ENCODE results near the gene ANKUB1.
"Not testable (repeated sequence)": the region's sequence is repeated elsewhere in the genome, so short reads cannot be mapped to it uniquely, and the experiment has no call there.

ANKUB1 gene, protein sequence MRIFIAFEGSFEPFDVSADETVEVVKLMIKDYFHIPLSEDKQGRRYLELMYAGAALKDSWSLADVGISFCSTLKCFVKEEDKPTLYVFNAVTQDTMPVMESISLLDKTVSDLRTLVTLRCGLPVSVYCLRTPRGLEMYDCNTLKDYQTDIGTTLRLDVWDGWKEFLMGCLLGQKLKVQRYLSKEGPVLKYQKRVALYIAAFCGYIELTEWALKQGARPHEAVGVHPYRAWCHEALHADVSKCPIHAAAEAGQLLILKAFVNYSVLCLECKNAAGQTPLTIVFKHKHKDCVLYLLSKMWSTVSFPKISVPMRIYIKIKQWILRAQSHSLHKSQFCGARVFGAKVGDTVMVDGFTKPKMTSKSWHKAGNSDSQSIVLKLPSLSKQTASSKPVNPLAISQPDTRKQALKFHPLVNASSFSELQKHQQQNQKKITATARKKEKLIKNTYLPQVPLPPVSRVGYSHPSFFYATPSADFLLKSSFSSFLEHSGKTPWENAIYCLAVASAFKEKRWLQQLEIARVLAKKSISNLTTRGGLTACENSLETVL

DNA sequence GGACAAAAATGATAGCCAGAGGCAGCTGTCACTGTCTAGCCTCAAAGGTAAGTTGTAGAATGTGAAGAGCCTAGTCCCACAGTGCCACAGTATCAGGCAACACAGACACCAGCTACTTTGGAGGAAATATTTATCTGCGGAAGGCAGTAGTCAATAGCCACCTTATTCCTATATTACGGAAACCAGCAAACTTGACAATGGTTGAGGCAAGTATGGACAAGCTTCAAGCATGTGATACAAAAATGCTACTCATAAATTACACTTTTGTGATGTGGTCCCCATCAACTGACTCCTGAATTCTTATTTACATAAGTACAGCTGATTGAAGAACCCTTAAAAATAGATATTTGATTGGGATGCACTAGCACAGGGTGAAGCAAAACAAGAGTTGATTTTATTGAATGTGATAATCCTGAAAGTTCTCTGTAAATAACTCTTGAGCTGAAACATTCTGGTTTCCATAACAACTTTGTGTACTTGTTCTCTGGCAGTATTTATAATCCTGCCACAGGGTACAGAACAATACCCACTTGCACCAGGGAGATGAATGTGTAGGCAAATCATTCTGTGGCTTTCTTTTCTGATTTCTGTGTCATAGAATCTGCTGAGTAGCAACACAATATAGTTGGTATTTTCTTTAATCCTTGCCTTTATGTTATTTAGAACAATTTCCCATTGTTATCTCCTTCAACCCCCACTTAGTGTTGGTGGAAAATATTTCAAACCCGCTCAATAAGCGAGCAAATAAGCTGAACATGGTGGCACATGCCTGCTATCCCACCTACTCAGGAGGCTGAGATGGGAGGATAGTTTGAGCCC is at the start of gene ANKUB1:
Gene ANKUB1, minus strand, starts transcription at position 103 of the 819 bp plus-strand sequence. CDS start 188 bp downstream, outside the sequence.
- DNase-seq (ENCODE audit: low spot score): no peak

DNA sequence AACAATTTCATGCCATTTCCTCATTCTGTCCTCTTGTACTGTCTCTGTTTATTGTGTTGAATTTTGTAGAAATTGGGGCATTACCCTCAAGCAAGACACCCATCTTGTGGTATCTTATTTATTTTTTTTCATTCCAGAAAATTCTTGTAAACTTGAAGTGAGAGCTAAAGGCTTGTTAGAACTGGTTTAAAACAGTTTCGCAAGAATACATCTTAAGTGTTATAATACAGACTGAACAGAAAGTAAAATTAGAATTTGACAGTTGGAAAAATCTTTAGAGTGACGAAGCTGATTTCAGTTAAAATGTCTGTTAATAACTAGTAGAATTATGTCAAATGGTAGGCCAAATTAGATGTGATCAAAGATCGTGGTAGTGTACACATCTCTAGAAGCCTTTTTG is 47.5 kb upstream of the ANKUB1 start:
- no peak for DNase-seq (ENCODE audit: low spot score)

DNA sequence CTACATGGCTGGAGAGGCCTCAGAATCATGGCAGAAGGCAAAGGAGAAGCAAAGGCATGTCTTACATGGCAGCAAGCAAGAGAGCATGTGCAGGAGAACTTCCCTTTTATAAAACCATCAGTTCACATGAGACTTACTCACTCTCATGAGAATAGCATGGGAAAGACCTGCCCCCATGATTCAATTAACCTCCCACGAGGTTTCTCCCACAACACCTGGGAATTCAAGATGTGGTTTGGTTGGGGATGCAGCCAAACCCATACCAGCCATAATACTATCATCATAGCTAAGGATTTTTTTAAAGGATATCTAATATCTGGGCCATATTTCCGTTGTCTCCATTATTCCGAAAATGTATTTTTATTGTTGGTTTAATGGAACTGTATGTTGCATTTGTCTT is 47.1 kb upstream of the ANKUB1 start:
- not testable (repeated sequence) for DNase-seq (ENCODE audit: low spot score)

DNA sequence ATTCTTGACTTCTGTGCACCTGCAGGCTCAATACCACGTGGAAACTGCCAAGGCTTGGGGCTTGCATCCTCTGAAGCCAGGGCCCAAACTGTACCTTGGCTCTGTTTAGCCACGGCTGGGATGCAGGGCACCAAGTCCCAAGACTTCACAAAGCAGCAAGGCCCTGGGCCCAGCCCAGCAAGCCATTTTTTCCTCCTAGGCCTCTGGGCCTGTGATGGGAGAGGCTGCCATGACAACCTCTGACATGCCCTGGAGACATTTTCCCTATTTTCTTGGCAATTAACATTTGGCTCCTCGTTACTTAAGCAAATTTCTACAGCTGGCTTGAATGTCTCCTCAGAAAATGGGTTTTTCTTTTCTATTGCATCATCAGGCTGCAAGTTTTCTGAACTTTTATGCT is 46.1 kb upstream of the ANKUB1 start:
- not testable (repeated sequence) for DNase-seq (ENCODE audit: low spot score)

DNA sequence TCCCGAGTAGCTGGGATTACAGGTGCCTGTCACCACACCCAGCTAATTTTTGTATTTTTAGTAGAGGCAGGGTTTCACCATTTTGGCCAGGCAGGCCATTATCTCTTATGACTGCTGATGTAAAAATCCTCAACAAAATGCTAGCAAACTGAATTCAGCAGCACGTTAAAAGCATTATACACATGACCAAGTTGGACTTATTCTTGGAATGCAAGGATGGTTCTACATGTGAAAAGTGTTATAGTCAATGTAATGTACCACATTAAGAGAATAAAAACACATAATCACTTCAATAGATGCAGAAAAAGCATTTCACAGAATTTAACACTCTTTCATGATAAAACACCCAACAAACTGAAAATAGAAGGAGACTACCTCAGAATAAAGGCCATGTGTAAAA is 40.9 kb upstream of the ANKUB1 start:
- no peak for DNase-seq (ENCODE audit: low spot score)

DNA sequence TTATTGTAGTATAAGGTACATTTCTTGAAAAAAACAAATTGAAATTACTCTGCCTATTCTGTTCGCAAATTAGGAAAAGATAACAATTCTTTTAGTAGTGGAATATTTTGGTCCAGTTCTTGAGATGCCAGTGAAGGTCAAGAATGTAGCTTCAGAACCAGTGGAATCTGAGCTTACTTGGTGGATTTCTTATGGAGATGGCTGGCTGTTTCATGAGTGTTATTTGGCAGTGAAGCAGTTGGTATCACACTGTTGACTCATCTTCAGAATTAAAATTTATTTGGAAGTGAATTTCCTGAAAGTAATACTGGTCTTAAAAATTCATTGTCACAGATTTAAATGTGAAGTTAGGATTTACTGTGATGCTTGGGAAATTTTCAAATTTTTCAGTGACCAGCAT is 39.7 kb upstream of the ANKUB1 start:
- DNase-seq (ENCODE audit: low spot score): no peak

DNA sequence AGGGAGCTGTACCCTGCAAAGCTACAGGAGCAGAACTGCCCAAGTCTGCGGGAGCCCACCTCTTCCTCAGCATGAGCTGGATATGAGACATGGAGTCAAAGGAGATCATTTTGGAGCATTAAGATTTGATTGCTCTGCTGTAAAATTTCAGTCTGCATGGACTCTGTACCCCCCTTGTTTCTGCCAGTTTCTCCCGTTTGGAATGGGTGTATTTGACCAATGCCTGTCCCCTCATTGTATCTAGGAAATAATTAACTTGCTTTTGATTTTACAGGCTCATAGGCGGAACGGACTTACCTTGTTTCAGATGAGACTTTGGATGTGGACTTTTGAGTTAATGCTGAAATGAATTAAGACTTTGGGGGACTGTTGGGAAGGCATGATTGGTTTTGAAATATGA is 39.0 kb upstream of the ANKUB1 start:
- no peak for DNase-seq (ENCODE audit: low spot score)

DNA sequence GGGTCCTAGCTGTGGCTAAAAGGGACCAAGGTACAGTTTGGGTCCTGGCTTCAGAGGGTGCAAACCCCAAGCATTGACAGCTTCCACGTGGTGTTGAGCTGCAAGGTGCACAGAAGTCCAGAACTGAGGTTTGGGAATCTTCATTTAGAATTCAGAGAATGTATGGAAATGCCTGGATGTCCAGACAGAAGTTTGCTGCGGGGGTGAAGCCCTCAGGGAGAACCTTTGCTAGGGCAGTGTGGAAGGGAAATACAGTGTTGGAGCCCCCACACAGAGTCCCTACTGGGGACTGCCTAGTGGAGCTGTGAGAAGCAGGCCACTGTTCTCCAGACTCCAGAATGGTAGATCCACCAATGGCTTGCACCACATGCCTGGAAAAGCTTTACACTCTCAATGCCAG is 38.5 kb upstream of the ANKUB1 start:
- no peak for DNase-seq (ENCODE audit: low spot score)

DNA sequence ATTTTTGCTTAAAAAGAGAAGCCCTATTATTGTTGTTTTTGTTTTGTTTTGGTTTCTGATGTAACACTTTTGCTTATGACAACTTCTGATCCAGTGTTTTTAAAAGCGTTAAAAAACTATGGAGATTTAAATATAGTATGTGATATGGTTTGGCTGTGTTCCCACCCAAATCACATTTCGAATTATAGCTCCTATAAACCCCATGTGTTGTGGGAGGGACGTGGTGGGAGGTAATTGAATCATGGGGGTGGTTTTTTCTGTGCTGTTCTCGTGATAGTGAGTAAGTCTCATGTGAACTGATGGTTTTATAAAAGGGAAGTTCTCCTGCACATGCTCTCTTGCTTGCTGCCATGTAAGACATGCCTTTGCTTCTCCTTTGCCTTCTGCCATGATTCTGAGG is 37.3 kb upstream of the ANKUB1 start:
- not testable (repeated sequence) for DNase-seq (ENCODE audit: low spot score)

DNA sequence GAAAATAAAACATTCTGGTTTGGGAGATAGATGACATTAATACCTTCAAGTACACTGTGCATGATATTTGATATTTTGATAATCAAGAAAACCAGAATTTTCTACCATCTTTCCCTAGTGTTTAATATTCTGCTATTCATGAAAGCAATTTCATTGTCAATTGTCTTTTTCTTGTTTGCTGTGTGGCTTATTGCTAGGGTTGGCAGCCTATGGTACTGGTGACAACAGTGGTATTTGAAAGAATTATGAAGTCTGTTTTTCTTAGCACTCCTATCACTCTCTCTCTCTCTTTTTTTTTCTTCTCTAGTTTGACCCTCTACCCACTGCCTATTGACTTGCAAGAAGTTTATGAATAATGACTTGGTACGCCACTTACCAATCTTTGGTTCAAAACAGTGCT is 36.0 kb upstream of the ANKUB1 start:
- peak; percentile 67 for DNase-seq (ENCODE audit: low spot score)

DNA sequence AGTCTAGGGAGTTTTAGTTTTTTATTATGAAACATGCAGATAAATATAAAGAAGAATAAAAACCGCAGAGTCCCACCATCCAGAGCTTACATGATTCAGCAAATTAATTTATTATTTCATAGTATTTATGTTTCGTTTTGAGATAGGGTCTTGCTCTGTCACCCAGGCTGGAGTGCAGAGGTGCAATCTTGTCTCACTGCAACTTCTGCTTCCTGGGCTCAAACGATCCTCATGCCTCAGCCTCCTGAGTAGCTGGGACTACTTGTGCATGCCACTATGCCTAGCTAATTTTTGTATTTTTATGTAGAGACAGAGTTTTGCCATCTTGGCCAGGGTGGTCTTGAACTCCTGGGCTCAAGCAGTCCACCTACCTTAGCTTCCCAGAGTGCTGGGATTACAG is 34.3 kb upstream of the ANKUB1 start:
- no peak for DNase-seq (ENCODE audit: low spot score)

DNA sequence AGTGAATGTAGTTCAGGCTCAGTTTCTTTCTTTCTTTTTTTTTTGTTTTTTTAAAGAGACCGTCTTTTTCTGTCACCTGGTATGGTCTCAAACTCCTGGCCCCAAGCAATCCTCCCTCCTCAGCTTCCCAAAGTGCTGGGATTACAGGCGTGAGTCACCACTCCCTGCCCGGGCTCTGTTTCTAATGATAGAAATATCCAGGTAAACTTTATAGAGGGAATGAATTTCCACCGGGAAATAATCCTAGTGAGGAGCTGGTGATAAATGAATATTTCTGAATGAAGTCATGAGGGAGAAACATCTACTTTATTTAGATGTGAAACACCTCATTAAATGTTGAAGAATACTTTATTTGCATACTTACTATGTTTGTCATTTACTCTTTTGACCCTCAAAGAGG is 27.8 kb upstream of the ANKUB1 start:
- no peak for DNase-seq (ENCODE audit: low spot score)

DNA sequence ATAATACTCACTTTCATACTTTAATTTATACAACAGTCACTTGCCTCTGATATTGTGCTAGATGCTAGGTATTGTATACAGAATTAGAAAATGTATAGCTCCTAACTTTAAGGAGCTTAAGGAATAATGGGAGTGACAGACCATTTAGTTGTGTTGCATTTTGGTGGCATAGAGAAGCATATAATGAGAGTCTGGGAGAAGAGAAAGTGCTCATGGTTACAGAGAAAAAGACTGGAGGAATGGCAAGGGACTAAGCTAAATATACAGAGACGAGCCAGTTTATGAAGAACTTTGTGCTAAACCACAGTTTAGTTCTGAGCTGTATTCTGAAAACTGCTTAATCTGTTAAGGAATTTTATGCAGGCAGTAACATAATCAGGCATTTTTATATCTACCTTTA is 27.1 kb upstream of the ANKUB1 start:
- no peak for DNase-seq (ENCODE audit: low spot score)

DNA sequence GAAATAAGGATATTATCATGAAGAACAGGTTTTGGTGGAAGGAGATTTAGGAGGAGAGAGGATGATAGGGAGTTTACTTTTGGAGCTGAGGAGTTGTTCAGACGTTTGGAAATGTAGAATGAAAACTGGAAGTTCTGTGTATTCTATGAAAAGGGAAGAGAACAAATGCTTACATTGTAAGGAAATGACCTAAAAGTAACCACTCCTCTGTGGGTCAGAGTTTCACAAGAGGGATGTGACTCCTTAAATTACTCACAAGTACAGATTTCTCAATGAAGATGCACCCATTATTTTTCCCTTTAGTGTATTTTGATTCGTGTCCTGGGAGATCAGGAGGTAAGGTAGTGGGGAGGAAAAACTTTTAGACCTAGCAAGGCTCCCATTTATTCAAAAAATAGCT is 24.6 kb upstream of the ANKUB1 start:
- peak; percentile 47 for DNase-seq (ENCODE audit: low spot score)

DNA sequence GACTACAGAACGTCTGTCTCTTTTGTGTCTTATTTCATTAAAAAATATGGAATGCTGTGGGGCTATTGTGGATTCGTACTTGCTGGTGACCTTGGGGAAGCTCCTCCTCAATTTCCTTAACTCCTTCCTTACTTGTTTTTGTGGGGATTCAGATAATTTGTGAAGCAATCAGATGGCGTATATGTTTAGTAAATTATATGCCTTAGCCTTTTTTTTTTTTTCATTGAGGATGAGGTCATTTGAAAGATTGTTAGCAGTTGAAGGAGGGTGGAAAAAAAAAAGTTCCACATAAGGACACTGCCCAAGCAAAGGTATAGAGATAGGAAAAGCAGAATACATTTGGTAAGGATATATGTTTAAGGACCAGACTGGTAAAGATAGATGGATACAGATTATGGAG is 24.0 kb upstream of the ANKUB1 start:
- no peak for DNase-seq (ENCODE audit: low spot score)

DNA sequence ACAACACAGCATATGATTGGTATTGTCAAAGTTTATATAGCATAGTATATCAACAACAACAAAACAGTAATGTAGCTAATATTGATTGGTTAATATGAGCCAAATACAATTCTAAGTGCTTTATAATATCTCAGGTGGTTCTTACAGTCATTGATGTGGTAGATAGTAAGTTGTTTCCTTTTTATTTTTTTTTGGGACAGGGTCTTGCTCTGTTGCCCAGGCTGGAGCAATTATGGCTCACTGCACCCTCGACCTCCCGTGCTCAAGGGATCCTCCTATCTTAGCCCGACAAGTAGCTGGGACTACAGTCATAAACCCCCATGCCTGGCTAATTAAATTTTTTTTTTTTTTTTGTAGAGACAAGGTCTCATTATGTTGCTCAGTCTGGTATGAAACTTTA is 23.4 kb upstream of the ANKUB1 start:
- no peak for DNase-seq (ENCODE audit: low spot score)

DNA sequence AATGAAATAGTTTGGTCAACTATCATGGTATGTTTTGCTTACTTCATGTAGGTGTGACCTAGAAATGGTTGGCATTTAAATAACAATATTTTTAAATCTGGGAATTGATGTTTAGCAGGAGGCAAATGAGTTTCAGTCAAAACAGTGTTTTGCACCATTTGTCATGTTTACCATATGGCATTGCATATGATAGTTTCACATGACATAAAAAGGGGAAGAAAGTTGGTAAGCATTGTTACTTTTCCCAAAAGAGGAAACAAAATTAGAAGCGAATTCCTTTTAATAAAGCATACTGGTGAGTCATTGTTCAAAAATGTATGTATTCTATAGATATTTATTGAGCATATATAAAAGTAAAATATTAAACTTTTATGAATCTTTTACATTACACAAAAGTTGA is 23.0 kb upstream of the ANKUB1 start:
- DNase-seq (ENCODE audit: low spot score): no peak

DNA sequence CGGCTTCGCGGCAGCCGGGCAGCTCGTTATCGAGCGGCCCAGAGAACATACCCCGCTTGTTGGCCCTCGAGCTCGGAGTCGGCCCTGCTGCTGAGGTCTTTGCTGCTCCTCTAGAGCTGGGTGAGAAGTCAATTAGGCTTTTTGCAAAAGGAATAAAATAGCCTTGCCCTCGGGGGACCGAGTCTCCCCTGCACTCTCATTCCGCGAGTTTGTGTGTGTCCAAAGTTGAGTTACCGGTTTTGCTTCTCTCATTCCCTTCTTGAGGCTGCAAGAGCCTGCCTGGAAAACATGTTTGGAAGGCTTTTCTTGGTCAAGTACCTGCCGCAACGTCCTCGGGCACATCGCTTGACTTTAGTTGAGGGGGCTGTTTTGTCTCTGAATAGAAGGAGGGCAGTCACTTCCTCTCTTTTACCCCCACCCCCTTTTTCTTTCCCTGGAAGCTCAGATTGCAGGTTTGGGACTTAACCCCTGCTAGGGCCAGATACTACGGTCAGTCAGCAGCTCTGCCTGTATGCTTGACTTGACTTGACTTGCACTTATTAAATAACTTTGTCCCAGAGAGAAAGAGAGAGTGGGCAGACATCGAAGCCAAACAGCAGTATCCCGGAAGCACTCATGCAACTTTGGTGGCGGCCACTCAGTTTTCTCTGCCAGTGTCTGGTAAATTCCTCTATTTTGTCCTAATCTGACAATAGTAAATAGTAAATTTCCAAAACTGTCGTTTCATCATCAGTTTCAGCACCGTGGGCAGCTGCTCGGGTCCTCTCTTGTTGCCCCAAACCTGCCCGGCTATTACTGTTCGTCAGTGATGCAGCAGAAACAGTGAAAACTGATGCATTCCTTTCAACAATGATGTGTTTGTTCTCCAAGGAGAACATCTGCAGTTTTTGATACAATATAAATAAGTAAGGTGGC is 21.3 kb upstream of the ANKUB1 start:
- peak; percentile 81 for DNase-seq (ENCODE audit: low spot score)

DNA sequence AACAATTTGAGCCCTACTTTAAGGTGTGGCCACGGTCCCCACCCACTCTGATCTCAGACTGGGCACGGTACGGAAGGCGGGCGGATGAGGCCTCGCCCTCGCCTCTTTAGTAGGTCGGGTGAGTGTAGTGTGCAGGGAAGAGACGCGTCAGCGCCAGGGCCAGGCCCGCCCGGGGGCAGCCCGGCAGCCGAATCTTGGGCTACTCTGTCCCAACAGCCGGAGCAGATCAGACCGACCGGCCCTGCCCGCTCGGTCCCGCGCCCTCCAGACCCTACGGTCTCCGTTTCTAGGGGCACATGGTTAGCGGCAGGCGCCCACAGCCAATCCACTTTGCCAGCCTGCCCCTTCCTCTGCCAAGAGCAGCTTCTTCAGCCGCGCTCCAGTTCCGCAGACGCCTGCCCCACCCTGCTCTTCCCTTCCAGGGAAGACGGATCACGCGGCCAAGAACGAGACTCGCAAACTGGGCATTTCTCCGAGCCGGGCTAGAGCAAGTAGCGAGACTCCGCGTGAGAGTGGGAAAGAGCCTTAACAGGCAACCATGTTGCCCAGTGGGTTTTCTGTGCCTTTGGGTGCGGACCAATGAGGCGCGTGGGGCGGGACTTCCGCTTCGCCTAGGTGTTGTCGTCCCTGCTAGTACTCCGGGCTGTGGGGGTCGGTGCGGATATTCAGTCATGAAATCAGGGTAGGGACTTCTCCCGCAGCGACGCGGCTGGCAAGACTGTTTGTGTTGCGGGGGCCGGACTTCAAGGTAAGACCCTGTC is 20.4 kb upstream of the ANKUB1 start, which contains the start of gene RNF13:
Gene RNF13, plus strand, starts transcription at position 610 of the 761 bp plus-strand sequence. CDS start 32,812 bp downstream, outside the sequence.
- peak; percentile 99 for DNase-seq (ENCODE audit: low spot score)

DNA sequence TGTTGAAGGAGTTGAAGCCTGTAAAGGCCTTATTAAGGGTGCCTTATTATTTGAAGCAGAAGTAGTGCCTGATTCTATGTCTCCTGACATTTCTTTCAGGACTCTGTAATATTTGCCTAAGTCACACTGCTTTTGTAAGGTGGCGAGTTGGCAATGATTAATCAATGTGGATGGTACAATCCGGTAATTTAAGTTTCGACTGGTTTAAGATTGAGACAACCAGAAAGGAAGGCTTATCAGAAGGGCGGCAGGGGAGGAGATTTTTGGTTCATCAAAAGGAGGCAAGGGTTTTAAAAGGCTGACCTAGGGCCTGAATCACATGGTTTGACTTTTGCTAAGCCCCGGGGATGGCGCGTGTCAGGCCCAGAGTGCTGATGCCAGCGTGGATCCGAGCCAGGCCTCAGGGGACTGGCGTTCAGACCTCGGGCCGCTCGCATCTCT is 19.8 kb upstream of the ANKUB1 start:
- no peak for DNase-seq (ENCODE audit: low spot score)

DNA sequence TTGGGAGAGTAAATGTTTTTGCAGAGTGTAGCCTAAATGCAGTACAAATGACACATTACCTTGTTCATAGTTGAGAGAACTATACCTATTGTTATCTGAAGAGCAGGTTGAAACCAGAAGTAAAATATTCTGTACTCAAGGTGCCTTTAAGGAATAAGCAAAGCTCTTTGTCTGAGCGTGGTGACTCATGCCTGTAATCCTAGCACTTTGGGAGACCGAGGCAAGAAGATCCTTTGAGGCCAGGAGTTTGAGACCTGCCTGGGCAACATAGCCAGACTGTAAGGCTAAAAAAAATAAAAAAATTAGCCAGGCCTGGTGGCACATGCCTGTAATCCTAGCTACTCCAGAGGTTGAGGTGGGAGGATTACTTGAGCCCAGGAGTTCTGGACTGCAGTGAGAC is 18.5 kb upstream of the ANKUB1 start:
- DNase-seq (ENCODE audit: low spot score): no peak
